GM12872 (cell line): ENCODE results near the gene DCTN4.

Experiments used
- TF ChIP-seq, protein P1 (sequence below): IDR thresholded peaks from 3 replicates; pipeline ENCODE4 v1.5.1; 2011; ENCODE audit warnings: low read depth, mild to moderate bottlenecking, low read length, moderate library complexity; ENCODE audit not compliant: insufficient read depth

Gene DCTN4

DNA sequence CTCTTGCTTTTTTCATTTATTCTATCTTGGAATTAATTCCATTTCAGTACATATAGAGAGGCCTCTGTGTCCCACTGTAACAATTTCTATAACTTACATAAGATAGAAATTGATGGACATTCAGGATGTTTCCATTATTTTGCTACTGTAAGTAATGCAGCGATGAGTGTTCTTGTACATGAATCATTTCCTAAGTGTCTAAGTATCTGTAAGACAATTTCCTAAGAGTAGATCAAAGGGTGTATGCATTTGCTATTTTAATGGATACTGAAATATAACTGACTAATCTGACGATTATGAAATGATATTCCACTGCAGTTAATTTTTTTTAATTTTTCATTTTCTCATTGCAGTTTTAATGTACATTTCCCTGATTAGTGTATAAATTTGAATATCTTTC, 35.0 kb downstream of the DCTN4 start:
- TF ChIP-seq, protein P1, sequence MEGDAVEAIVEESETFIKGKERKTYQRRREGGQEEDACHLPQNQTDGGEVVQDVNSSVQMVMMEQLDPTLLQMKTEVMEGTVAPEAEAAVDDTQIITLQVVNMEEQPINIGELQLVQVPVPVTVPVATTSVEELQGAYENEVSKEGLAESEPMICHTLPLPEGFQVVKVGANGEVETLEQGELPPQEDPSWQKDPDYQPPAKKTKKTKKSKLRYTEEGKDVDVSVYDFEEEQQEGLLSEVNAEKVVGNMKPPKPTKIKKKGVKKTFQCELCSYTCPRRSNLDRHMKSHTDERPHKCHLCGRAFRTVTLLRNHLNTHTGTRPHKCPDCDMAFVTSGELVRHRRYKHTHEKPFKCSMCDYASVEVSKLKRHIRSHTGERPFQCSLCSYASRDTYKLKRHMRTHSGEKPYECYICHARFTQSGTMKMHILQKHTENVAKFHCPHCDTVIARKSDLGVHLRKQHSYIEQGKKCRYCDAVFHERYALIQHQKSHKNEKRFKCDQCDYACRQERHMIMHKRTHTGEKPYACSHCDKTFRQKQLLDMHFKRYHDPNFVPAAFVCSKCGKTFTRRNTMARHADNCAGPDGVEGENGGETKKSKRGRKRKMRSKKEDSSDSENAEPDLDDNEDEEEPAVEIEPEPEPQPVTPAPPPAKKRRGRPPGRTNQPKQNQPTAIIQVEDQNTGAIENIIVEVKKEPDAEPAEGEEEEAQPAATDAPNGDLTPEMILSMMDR: no peak

DNA sequence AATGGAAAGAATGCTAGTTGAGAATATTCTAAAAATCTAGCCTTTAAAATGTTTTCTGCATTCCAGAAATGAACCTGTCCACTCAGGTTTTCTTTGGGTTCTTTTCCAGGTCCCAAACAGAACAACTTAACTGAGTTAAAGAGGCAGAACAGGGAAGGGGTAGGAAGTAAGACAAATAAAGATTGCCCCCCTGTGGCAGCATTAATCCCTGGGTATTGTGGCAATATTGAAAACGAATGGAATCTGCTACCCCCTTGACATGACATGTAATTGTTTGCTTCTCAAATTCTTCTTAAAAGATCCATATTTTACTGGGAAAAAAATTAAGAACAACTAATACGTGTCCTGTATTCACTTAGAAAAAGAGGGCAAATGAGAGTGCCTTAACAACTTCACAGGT, 48.7 kb downstream of the DCTN4 start:
- TF ChIP-seq, protein P1: no peak

DNA sequence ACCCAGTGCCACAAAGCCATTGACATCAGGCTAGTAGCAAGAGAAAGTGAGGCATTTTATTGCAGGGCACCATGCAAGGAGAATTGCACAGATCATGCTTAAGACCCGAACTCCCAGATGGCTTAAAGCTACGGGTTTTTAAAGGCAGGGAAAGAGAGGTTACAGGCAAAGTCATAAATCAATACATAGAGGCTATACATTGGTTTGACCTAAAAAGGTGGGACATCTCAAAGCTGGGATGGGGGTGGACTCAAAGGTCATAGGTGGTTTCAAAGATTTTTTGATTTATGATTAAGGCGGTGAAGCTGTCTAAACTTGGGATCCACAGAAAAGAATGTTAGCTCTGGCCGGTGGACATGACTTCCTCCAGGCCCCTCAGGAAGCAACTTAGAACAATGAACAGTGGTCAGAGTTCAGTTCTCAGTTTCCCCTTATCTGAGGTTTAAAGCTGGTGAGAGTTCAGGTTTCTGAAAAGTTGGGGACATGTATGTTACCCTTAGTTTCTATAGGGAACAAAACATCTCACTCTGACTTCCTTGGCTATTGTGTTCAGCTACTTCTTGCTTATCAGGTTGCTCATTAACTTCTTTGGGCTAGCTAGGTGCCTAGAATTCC, 51.9 kb downstream of the DCTN4 start:
- TF ChIP-seq, protein P1: no peak

DNA sequence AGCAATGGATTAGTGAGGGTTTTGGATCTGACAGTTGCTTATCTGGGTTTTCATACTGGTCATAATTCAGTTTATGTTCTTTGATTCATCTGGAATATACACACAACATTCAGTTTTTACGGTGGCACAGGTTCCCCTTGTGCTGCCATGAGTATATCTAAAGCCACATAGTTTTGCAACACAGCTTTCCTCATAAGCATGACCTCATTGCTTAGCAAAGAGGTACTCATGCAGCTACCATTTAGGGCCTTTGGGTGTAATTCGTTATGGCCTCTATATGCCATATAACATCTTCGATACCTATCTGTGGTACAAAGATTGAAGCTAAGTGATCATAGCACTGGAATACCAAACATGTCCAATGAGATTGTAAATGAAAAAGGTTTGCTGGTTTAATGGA, 55.1 kb downstream of the DCTN4 start:
- TF ChIP-seq, protein P1: no peak

DNA sequence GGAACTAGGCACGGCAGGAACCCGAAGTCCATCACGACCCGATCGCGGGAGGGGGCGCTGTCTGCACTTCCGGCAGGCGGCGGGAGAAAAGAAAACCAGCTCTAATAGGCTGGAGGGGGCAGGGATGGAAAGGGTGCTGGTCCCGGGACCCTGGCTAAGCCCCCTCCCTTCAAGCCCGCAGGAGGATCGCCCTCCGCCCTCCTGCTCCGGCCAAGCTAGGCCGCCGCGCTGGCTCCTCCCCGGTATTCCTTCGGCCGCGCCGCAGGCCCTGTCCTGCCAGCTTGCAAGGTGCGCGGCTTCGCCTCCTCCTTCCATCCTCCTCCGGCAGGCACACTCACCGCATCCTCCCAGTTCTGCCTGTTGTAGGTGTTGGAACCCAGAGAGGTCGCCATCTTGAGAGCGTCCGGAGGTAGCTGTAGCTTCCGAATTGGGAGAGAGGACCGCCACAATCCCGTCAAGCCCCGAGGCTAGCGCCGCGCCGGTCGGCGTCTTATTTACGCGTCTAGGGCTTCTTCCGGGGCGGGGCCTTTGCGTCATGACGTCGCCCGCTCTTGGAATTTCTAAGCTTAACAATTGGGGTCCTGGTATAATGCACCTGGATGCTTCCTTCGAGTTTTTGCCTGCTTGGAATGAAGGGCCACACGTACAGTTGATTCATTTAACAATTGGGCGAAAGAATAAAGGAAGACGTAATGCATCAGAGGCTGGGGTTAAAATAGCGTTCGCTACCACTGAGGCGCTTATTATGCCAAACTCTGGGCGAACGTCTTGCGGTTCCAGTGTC, 58.0 kb downstream of the DCTN4 start, which contains the start of gene RBM22:
Gene RBM22, minus strand, starts transcription at position 469 of the 784 bp plus-strand sequence. Its CDS starts 77 bp downstream, at position 392.
- TF ChIP-seq, protein P1: peak; percentile 70; the same call in 2 of the 3 replicates

DNA sequence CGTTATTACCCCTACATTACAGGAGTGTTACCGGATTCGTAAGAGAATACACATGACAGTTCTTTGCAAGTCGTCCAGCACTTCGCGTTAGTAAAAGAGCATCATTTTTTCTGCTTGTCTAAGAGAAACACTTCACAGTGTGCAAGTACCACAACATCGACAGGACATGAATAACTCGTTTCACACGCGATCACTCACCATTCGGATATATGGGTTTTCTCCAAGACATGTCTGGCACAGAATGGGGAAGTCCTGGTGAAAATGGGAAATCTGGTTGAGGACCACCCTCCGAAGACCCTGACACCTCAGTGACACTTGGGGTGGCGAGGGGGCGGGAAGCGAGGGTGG, 58.6 kb downstream of the DCTN4 start:
- TF ChIP-seq, protein P1: no peak

DNA sequence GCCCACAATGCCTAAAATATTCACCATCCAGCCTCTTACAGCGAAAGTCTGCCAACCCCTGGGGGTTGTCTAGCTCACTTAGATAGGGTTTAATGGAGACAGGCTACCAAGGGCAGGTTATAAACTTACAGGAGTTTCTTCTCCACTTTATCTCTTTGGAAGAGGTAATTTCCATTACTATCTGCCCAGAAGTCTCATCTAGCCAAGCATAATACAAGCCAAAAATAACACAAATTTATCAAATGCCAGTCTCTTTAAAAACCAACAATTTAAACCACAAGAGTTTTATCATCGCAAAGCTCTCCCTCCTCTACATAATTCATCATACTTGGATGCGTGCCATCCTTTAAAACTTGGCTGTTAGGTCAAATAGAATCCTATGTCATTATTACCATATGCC, 64.2 kb downstream of the DCTN4 start:
- TF ChIP-seq, protein P1: no peak
